Measurements from ENCODE around the gene CAPRIN2.
A peak's percentile ranks its signal among the peaks of the same experiment; 100 is the strongest.

Gene CAPRIN2

DNA sequence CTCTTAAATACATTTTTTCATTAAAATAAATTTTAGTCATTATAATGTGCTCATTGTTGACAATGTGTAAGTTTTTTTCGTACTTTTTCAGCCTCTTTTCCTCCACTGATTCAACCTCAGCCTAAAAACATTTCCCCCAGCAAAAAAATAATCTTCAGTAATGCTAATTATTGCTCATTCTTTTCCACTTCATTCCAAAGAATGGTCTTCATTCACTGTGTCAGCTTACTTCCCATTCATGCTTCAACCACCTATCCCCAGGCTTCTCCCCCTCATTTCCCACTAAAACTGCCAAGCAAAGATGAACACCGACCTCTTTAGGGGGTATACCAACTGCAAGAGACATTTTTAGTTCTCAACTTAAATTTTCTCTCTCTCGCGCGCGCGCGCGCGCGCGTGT is 56.4 kb downstream of the CAPRIN2 start:
- no peak for DNase-seq (ENCODE audit: low spot score)

DNA sequence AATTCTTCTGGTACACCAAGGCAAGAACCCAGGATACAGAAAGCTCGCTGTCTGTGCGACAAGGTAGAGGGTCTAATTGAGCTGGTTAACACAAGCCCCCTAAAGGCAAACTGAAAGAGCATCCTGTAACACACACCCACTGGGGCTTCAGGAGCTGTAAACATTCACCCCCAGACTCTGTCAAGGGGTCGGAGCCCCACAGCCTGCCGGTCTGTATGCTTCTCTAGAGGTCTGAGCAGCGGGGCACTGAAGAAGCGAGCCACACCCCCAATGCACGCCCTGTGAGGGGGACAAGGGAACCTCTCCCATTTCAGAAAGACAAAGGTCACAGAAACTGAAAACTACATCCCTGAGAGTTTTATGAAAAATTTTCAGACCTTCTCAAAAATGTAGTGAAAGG is 57.8 kb downstream of the CAPRIN2 start:
- no peak for DNase-seq (ENCODE audit: low spot score)

DNA sequence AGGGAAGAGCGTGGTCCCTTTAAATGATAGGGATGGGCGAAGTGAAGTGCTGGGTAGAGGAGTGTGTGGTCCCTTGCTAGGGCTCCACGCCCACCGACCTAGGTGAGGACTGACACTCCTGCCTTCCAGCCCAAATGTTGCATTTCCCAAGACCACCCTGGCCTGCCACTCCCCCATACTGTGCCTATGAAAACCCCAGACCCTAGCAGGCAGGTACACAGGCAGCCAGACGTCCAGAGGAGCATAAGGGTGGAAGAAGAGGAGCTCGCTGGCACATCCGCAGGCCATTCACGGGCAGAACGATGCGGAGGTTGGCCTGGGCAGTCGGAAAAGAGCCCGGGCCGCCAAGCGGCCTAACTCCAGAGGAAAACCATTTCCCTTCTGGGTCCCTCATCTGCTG is 58.3 kb downstream of the CAPRIN2 start:
- DNase-seq (ENCODE audit: low spot score): no peak

DNA sequence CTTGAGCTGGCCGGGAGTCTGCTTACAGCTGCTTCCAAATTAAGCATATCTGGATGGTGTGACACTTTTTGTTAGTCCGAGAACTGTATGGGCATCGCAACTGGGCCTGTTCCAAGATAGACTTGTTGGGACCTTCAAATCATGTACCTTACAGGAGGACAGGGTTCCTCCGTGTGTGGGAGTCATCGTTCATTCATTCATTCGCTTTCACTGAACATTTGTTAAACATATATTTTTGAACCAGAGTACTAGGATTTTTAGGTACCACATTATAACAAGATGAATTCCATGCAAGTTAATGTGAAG is 58.7 kb downstream of the CAPRIN2 start:
- no peak for DNase-seq (ENCODE audit: low spot score)

DNA sequence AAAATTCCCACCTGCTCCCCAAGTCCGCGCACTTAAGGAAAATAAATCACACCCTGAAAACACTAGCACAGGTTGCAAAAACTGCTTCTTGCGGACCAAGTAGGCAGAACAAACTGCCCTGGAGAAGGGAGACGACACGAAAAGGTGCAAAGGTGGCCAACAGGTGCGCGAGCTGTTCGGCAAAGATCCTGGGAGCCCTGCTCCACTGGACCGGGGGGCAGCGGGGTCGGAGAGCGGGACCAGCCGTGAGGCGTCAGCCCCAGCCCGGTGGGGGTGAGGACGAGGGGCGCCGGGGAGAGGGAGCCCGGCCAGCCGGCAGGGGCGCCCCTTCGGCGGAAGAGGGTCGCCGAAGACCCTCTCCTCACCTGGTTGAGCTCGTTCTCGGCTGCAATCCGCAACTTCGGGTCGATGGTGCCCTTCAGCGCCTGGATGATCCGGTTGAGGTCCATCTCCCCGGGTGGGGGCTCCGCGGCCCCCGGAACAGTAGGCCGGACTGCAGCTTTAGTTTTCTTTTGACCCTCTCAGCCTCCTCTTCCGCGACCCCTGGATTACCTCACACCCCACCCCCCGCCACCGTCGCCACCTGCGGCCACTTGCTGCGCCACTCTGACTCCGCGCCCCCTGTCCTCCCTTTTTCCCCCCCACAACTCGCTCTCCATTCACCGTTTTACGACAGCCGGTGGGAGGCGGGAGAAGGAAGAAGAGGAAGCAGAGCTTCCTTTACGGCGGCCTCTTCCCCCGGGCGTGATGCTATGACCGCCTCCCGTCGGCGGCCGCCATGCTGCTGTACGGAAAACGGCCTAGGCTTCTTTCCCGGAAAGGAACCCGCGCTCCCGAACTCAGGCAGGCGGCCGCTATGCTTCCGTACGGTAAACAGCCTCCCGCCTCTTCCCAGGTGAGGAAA is 59.3 kb downstream of the CAPRIN2 start, which contains the start of gene IPO8:
Gene IPO8 (minus strand): TSS at position 671 of the 904 bp plus-strand sequence. CDS start 222 bp downstream, at position 449.
- DNase-seq (ENCODE audit: low spot score): peak; percentile 90

DNA sequence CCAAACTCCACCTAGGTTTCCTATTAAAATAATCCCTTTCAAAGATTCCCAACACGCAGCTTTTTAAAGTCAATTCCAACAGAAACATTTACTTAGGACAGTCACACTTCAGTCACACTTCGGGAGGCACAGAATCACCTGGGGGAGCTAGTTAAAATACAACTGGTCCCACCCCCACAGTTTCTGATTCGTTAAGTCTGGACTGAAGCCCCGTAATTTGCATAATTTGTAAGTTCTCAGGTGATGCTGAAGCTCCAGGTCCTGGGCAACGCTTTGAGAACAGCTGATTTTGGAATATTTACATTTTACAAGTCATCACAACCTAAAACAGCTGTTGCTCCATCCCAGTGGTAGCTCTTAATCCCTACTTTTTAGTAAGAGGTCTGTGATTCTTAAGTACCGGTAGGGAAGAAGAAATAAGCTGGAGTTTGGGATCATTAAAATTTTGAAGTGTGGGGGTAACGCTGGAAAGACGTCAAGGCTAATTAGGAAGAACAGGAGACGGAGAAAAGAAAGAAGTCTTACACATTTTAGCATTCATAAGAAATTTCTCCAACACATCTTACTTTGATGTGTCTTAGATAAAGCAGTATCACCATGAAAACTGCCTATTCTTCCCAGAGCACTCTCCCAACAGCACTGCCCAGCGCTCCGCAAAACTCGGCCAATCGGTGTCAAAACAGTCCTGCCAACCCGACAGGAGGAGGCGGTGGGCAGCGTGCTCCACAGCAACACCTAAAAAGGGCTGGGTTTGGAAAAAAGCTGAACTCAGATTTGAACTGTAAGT is 60.1 kb downstream of the CAPRIN2 start:
- peak; percentile 29 for DNase-seq (ENCODE audit: low spot score)

DNA sequence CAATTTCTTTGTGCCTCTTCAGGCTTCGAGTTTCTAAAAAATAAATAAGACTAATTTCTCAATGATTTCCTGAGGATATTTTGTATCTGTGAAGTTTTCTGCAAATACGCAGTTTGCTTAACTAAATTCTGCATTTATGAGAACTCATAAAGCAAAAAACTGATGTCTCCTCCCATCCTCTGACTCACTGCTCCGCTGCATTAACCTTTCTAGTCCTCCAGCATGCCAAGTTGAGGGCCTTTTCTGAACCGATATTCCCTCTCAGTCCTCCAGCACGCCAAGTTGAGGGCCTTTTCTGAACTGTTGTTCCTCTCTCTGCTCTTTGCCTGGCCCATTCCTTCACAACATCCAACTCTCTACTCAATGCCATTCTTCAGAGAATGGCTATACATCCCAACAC is 62.3 kb downstream of the CAPRIN2 start:
- no peak for DNase-seq (ENCODE audit: low spot score)

DNA sequence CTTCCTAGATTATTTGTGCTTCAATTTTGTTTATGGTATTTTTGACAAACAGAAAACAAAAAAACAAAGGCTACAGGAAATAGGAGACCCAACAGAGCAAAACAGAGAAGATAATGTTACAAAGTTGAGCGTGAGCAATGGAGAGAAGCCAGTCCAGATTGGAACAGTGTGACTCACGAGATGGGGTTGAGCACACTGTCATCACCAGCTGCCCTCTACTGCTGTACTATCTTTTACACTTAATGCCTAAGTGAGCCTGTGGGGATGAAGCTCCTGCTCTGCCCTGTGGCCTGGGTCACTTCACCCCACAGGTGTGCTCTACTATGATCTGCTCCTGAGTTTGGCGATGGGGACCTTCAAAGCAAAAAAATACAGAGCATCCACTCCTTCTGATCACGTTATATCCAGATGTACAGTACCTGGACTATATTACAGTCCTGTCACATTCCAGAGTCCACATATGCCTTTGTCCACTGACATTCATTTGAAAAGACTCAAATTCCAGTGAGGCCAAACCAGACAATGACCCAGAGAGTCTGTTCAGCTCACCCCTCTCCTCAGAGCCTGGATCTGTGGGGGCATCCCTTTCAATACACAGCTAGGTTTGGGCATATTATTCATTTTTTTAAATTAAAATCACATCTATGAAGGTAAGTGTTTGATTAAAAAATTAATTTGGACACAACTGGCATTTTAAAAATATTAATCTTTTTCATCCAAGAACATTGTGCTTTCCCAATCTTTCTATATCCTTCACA is 63.5 kb downstream of the CAPRIN2 start:
- DNase-seq (ENCODE audit: low spot score): no peak

DNA sequence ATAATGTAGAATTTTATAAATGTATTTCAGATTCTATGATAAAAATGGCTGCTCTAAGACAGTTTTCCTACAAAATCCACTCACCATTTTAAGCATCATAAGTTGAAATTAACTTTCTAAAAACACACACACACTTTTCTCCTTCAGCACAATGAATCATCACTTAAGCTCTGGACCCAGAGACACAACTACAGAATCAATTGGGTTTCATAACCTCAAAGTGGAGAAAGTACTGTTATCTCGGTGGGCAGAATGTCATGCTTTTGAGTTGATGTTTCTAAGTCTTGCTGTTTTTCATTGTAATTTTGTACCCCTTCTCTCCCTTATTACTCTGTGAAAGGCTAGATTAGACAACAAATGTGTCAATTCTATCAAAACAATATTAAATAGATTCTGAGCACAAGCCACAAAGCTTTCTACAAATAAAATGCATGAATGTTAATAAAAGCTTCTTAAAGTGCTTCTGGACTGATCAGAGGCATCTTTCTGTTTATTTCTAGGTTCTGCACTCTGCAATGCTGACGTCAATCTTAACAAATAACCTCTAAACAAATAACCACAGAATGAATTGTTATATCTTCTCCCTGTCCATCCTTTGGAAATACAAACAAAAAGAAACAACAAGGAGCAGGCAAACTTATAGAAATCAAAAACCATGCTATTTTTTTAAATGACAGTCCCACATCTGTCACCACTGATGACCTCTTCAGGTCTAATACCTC is 67.3 kb downstream of the CAPRIN2 start:
- DNase-seq (ENCODE audit: low spot score): no peak

DNA sequence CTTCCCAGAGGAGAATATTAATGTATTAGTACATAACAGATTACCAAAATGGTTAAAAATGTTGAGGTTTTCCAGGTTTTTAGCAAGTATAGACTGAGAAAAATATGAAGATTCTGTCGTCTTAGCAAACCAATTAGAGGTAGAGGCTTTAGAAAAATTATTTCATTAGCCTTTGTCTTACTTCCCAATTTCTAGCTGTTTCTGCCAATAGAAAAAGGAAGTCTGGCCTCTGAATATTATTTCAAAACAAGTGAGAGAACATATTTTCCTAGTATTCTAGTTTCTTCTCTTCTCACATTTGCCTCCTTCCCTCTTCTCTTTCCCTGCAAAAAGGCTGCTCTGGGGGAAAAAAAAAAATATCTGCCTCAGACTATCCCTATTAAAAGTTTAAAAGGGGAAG is 75.5 kb downstream of the CAPRIN2 start:
- no peak for DNase-seq (ENCODE audit: low spot score)

DNA sequence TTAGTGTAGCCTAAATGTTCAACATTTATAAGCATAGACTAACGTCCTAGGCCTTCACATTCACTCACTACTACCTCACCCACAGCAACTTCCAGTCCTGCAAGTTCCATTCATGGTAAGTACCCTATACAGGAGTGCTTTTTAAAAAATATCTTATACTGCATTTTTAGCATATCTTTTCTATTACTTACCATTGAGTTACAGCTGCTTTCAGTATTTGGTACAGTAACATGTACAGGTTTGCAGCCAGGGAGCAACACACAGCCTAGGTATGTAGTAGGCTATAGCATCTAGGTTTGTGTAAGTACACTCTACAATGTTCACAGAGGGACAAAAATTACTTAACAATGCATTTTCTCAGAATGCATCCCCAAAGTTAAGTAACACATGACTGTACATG is 76.5 kb downstream of the CAPRIN2 start:
- no peak for DNase-seq (ENCODE audit: low spot score)

DNA sequence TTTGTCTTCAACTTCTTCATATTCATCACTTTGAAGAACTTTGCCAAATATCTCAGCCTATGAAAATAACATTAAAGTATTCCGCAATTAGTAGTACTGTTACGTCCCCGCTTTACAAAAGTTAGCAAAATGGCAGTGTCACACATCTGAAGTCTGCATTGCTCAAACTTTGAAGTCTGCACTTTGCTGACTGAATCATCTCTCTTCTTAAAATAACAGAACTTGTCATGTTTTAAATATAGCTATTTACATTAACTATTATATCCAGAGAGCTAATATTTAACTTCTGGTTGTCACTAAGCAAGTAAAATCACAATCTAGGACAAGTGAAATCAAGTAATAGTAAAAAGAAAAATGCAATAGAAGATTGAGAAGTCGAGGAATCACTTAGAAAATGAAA is 93.5 kb downstream of the CAPRIN2 start:
- no peak for DNase-seq (ENCODE audit: low spot score)
